ENCODE measurements around the gene CCDC86.

DNA sequence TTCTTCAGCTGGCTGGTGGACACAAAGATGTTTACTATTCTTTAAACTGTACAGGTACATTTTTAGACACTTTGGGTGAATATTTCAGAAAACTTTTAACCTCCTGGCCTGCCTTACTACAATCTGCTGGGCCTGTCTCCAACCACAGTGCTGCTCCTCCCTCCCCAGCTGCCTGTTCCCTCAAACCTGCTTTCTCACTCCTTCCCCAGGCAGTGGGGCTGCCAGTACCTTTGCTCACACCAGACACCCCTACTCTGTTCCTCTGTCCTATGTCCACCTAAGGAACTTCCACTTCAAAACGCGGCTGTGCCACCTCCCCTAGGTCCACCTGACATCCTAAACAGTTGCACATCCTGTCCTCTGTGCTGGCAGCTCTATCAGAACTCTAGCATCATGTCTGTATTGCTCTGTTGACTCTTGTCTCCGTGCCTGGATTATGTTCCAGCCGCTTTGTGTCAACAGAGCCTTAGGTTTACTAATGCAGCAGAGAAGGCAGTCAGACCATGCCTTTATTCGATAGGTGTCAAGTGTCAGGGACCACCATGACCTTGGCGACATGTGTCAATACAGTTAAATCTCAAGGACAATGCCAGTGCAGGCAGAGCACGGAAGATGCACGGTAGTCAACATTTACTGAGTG lies 38.9 kb downstream of the CCDC86 start:
- TF ChIP-seq POLR2AphosphoS5 (IDR thresholded peaks at IDR 0.05; ENCODE audit: borderline replicate concordance, low read depth, low read length) (no peak), EZH2 (IDR thresholded peaks at IDR 0.05) (no peak)
